Cardiac fibroblast (primary cell): ENCODE measurements around the gene PMF1.
A peak's percentile ranks its signal among the peaks of the same experiment; 100 is the strongest.

Experiments
- DNase-seq, 2 donors: peaks; one replicate each; pipeline versions ENCODE4 v3.0.0 to v3.0.0-alpha.2; 2010; ENCODE audit warnings: low read depth in 2 of 2
- H3K4me3 ChIP-seq, 2 donors: replicated peaks in 1 of 2; 1 replicate in 1 of 2; 2 replicates in 1 of 2; pipeline ENCODE4 v1.5.1; 2011; ENCODE audit warnings: low read depth in 2 of 2, low read length in 2 of 2, mild to moderate bottlenecking in 2 of 2, moderate library complexity in 1 of 2
- CTCF ChIP-seq: IDR thresholded peaks from one replicate; pipeline ENCODE4 v1.5.1; 2011; ENCODE audit warnings: low read depth, mild to moderate bottlenecking, low read length, inconsistent platforms

Gene PMF1

GRCh38 chr1:156217871-156218270, 5.1 kb downstream of the PMF1 start:
- DNase-seq = peak; percentile 58 to 65
- TF ChIP-seq CTCF = no peak
- no peak overlapping the region for H3K4me3 ChIP-seq

GRCh38 chr1:156220226-156220625, 7.4 kb downstream of the PMF1 start:
- no peak overlapping the region for H3K4me3 ChIP-seq
- DNase-seq = no peak
- TF ChIP-seq CTCF = no peak

- DNase-seq = no peak
- TF ChIP-seq CTCF = no peak
These were observed 9.3 kb downstream of the PMF1 start for GRCh38 chr1:156221986-156222692.

GRCh38 chr1:156225677-156226014, 12.8 kb downstream of the PMF1 start:
- H3K4me3 ChIP-seq = no peak overlapping the region
- no peak for TF ChIP-seq CTCF
- no peak for DNase-seq

More at GRCh38 chr1:156221986-156222692, 9.3 kb downstream of the PMF1 start:
- H3K4me3 ChIP-seq = no peak overlapping the region

- no peak for TF ChIP-seq CTCF
- DNase-seq = no peak
- H3K4me3 ChIP-seq = no peak overlapping the region
These were observed 13.3 kb downstream of the PMF1 start for GRCh38 chr1:156226116-156226538.

GRCh38 chr1:156226782-156227181, 14.0 kb downstream of the PMF1 start:
- H3K4me3 ChIP-seq = no peak overlapping the region
- no peak for TF ChIP-seq CTCF
- DNase-seq = no peak

GRCh38 chr1:156228501-156228900, 15.7 kb downstream of the PMF1 start:
- no peak for TF ChIP-seq CTCF
- no peak overlapping the region for H3K4me3 ChIP-seq
- DNase-seq = no peak
